ENCODE data around the gene LBHD2.

The LBHD2 gene

DNA sequence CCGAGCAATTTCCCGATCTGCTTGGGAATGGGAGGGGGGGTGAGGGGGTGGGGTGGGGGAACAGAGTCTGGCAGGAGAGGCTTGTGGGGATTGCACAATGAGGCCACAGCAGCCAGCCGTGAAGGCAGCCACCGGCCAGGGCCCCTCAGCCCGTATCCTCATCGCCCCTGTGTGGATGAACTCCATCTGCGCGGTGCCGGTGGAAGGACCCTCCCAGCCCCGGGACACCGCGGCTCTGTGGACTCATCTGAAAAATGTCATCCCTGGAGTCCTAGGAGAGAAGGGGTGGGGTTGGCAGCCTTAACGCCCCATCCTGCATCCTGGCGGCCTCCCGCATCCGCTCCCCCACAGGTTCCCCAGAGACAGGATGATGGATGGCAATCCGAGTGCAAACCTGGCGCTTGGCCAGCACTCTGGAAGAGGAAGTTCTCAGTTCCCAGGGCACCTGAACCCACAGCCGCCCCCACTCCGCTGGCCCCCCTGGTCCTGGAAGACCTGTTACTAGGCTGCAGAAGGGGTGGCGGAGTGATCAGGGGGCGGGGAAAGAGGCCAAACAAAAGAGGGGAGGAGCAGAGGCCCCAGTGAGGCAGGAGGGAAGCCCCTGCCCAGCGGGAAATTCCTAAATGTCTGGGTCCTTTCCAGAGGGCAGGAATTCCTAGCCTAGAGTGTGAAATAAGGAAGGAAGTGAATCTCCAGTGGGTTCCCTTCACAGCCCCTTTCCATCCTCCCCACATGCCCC lies 38.0 kb downstream of the LBHD2 start:
- no peak overlapping the region for H2AFZ ChIP-seq (ENCODE audit: low read depth, low read length)
- H3K9ac ChIP-seq (ENCODE audit: low read length) = no peak overlapping the region
- no peak for TF ChIP-seq EZH2phosphoT487 (IDR thresholded peaks at IDR 0.05; ENCODE audit: low read depth)
- TF ChIP-seq, protein P1, sequence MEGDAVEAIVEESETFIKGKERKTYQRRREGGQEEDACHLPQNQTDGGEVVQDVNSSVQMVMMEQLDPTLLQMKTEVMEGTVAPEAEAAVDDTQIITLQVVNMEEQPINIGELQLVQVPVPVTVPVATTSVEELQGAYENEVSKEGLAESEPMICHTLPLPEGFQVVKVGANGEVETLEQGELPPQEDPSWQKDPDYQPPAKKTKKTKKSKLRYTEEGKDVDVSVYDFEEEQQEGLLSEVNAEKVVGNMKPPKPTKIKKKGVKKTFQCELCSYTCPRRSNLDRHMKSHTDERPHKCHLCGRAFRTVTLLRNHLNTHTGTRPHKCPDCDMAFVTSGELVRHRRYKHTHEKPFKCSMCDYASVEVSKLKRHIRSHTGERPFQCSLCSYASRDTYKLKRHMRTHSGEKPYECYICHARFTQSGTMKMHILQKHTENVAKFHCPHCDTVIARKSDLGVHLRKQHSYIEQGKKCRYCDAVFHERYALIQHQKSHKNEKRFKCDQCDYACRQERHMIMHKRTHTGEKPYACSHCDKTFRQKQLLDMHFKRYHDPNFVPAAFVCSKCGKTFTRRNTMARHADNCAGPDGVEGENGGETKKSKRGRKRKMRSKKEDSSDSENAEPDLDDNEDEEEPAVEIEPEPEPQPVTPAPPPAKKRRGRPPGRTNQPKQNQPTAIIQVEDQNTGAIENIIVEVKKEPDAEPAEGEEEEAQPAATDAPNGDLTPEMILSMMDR (IDR thresholded peaks at IDR 0.05; ENCODE audit: low read depth, low read length) = no peak
- H3K79me2 ChIP-seq (ENCODE audit: low read length) = no peaks in the 10 kb centered on the region
- H3K27me3 ChIP-seq (ENCODE audit: low read depth, low read length) = no peaks in the 10 kb centered on the region
- no peaks in the 10 kb centered on the region for H3K36me3 ChIP-seq (replicated peaks; ENCODE audit: low read depth, low read length)
- peaks cover 17% of the 10 kb centered on the region for H3K4me1 ChIP-seq (ENCODE audit: low read length)
- H3K4me2 ChIP-seq (ENCODE audit: low read length) = no peak overlapping the region
- no peak overlapping the region for H3K4me3 ChIP-seq (ENCODE audit: low read length)
- H3K27ac ChIP-seq (ENCODE audit: low read length) = no peak overlapping the region
- no peaks in the 10 kb centered on the region for H4K20me1 ChIP-seq (ENCODE audit: insufficient read depth, low read length)
- H3K9me3 ChIP-seq (ENCODE audit: insufficient read depth, low read length) = no peaks in the 10 kb centered on the region

DNA sequence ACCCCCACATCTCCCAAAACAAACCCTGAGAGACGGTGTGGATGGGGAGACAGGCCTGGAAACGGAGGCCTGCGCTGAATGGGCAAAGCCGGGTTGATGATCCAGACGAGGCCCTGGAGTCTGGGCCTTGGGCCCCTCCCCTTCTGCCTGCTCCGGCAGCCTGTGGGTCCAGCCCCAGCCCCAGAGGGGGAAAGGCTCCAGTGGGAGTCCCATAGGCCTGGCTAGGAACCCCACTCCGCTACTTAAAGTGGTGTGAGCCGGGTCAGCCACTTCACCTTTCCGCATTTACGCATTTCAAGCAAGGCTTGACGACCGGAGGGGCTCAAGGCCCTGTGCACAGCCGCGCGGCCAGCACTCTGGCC lies 38.6 kb downstream of the LBHD2 start:
- H3K79me2 ChIP-seq (ENCODE audit: low read length) = no peaks in the 10 kb centered on the region
- TF ChIP-seq, protein P1 (IDR thresholded peaks at IDR 0.05; ENCODE audit: low read depth, low read length) = no peak
- TF ChIP-seq EZH2phosphoT487 (IDR thresholded peaks at IDR 0.05; ENCODE audit: low read depth) = no peak
- H3K4me1 ChIP-seq (ENCODE audit: low read length) = peaks cover 17% of the 10 kb centered on the region
- H3K9me3 ChIP-seq (ENCODE audit: insufficient read depth, low read length) = no peaks in the 10 kb centered on the region
- no peak overlapping the region for H3K4me3 ChIP-seq (ENCODE audit: low read length)
- H3K36me3 ChIP-seq (replicated peaks; ENCODE audit: low read depth, low read length) = no peaks in the 10 kb centered on the region
- no peaks in the 10 kb centered on the region for H4K20me1 ChIP-seq (ENCODE audit: insufficient read depth, low read length)
- H3K27ac ChIP-seq (ENCODE audit: low read length) = no peak overlapping the region
- H3K27me3 ChIP-seq (ENCODE audit: low read depth, low read length) = no peaks in the 10 kb centered on the region
- no peak overlapping the region for H2AFZ ChIP-seq (ENCODE audit: low read depth, low read length)
- H3K4me2 ChIP-seq (ENCODE audit: low read length) = no peak overlapping the region
- no peak overlapping the region for H3K9ac ChIP-seq (ENCODE audit: low read length)

DNA sequence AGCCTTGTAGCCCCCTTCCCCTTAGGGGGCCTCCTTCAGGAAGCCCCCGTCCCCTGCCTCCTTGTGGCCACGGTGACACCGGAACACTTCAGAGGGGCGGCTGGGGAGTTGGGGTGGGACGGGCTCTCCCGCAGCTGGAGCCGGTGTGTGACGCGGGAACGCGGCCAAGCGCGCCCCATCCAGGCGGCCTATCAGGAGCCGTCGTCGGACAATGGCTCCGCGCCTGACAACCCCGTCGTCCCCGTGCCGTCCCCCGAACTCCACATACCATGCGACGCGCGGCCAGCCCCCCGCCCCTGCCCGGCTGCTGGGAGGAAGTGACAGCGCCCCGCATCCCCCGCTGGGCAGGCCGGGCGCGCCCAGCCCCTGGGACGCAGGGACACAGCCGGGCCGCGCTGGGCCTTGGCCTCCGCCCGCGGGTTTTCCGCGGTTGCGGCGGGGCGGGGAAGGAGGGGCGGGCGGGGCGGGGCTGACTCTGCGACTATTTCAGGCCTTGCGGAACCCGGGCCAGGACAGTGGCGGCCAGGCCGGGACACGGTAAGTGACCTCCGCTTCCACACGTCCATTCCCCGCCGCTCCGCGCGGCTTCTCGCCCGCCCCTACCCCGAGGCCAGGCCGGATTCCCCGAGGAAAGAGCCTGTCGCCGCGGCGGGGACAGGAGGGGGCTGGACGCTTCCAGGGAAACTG lies 39.1 kb downstream of the LBHD2 start, which contains the start of gene TNFAIP2:
TSS of gene TNFAIP2 (plus strand) at position 515 of the 687 bp plus-strand sequence. CDS start 2,997 bp downstream, outside the sequence.
- no peaks in the 10 kb centered on the region for H3K9me3 ChIP-seq (ENCODE audit: insufficient read depth, low read length)
- no peak within 1 kb of the TSS for H2AFZ ChIP-seq (ENCODE audit: low read depth, low read length)
- H3K27ac ChIP-seq (ENCODE audit: low read length) = no peak within 1 kb of the TSS
- no peaks in the 10 kb centered on the region for H3K36me3 ChIP-seq (replicated peaks; ENCODE audit: low read depth, low read length)
- peaks cover 16% of the 10 kb centered on the region for H3K4me1 ChIP-seq (ENCODE audit: low read length)
- H3K4me2 ChIP-seq (ENCODE audit: low read length) = no peak within 1 kb of the TSS
- no peaks in the 10 kb centered on the region for H3K79me2 ChIP-seq (ENCODE audit: low read length)
- no peak within 1 kb of the TSS for H3K9ac ChIP-seq (ENCODE audit: low read length)
- no peaks in the 10 kb centered on the region for H4K20me1 ChIP-seq (ENCODE audit: insufficient read depth, low read length)
- H3K27me3 ChIP-seq (ENCODE audit: low read depth, low read length) = no peaks in the 10 kb centered on the region
- no peak within 1 kb of the TSS for H3K4me3 ChIP-seq (ENCODE audit: low read length)
- TF ChIP-seq, protein P1 (IDR thresholded peaks at IDR 0.05; ENCODE audit: low read depth, low read length) = no peak
- no peak for TF ChIP-seq EZH2phosphoT487 (IDR thresholded peaks at IDR 0.05; ENCODE audit: low read depth)

Data from OCI-LY3 (cell line).